ENCODE data around the gene C14orf119. TPM values are rescaled to one million over a fixed set of nuclear protein-coding genes. Genes with fewer than 3 reads are reported as not detected.
A peak's percentile ranks its signal among the peaks of the same experiment; 100 is the strongest.

C14orf119 gene
- total RNA-seq, 4 donors from 2014 or later, result 9.5 to 28.8 (median 13.8) TPM

GRCh38 chr14:23126548-23127278 lies 31.4 kb downstream of the C14orf119 start:
- no peak for ATAC-seq
- intact Hi-C loops (cut with DNase I; ENCODE audit: low total_unique reads) (loop anchor here (2.0 kb wide), 1 partner anchor 16 kb away; no protein-coding TSS in a partner anchor), in situ Hi-C loops (cut with MboI; ENCODE audit: low sequenced_read_pairs in 4 of 4) (no loop called here)
- Histone ChIP-seq H3K4me3 (no peak overlapping the region), H3K4me1 (peaks cover 45 to 51% of the 10 kb centered on the region in 2 donors), H3K27ac (peak overlapping the region; percentile 71 to 85 (median 78)), H3K27me3 (no peaks in the 10 kb centered on the region), H3K36me3 (peaks cover 3 to 42% of the 10 kb centered on the region in 2 donors), H3K9me3 (no peaks in the 10 kb centered on the region)
- no peak for DNase-seq
- TF ChIP-seq POLR2A (IDR thresholded peaks at IDR 0.05) (no peak), CTCF (IDR thresholded peaks at IDR 0.05 in 4 of 5, conservative IDR thresholded peaks at IDR 0.05 in 1 of 5) (no peak)

- Histone ChIP-seq H3K4me1 (peaks cover 45 to 49% of the 10 kb centered on the region in 2 donors), H3K9me3 (no peaks in the 10 kb centered on the region), H3K27me3 (no peaks in the 10 kb centered on the region), H3K4me3 (no peak overlapping the region), H3K27ac (peak overlapping the region; percentile 71 to 85 (median 78)), H3K36me3 (peaks cover 3 to 51% of the 10 kb centered on the region in 2 donors)
- intact Hi-C loops (cut with DNase I; ENCODE audit: low total_unique reads), result loop anchor here (2.0 kb wide), 1 partner anchor 15 kb away; no protein-coding TSS in a partner anchor
- in situ Hi-C loops (cut with MboI; ENCODE audit: low sequenced_read_pairs in 4 of 4), result no loop called here
- TF ChIP-seq POLR2A (IDR thresholded peaks at IDR 0.05) (no peak), CTCF (IDR thresholded peaks at IDR 0.05 in 4 of 5, conservative IDR thresholded peaks at IDR 0.05 in 1 of 5) (no peak)
- DNase-seq (no peak), ATAC-seq (no peak)
These were observed 32.6 kb downstream of the C14orf119 start for GRCh38 chr14:23127861-23128260.

- DNase-seq (no peak), ATAC-seq (no peak)
- peaks cover 3 to 51% of the 10 kb centered on the region in 2 donors for H3K36me3 ChIP-seq
- H3K9me3 ChIP-seq, result no peaks in the 10 kb centered on the region
- H3K27me3 ChIP-seq, result no peaks in the 10 kb centered on the region
- peak overlapping the region; percentile 33 to 85 (median 73) for H3K27ac ChIP-seq
- H3K4me3 ChIP-seq, result no peak overlapping the region
- peaks cover 35 to 38% of the 10 kb centered on the region in 2 donors for H3K4me1 ChIP-seq
- in situ Hi-C loops (cut with MboI; ENCODE audit: low sequenced_read_pairs in 4 of 4), result no loop called here
- TF ChIP-seq CTCF (IDR thresholded peaks at IDR 0.05 in 4 of 5, conservative IDR thresholded peaks at IDR 0.05 in 1 of 5) (no peak), POLR2A (IDR thresholded peaks at IDR 0.05) (no peak)
- intact Hi-C loops (cut with DNase I; ENCODE audit: low total_unique reads), result no loop called here
These were observed 33.9 kb downstream of the C14orf119 start for GRCh38 chr14:23128969-23129758.

DNA sequence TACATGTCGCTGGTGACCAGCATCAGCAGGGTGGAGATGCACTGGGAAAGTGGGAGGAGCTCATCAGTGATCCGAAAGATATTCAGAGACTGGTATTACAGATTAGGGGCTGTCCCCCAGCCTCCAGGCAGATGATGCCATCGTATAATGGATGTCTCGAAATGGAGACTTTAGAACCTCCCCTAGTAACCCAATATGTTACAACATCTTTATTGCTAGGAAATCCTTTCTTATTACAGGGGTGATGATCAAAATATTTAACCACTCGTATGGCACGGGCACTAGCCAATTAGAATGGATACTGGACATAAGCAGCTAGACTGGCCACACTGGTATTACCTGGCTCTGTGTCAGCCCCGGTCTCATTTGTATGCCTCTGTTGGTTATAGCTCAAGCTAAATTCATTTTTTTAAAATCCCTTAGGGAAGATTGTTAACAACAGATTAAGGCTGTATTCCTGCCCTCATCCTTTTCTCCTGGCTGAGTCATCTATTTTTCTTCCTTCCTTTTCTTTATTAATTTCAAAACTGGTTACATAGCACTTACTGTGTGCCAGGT lies 34.5 kb downstream of the C14orf119 start:
- Histone ChIP-seq H3K4me3 (no peak overlapping the region), H3K4me1 (peaks cover 28 to 31% of the 10 kb centered on the region in 2 donors), H3K27ac (peak overlapping the region; percentile 13 to 51 (median 28)), H3K27me3 (no peaks in the 10 kb centered on the region), H3K9me3 (no peaks in the 10 kb centered on the region), H3K36me3 (peaks cover 3 to 51% of the 10 kb centered on the region in 2 donors)
- TF ChIP-seq POLR2A (IDR thresholded peaks at IDR 0.05), result no peak
- no peak for TF ChIP-seq CTCF (IDR thresholded peaks at IDR 0.05 in 4 of 5, conservative IDR thresholded peaks at IDR 0.05 in 1 of 5)
- no peak for DNase-seq
- ATAC-seq, result no peak
- in situ Hi-C loops (cut with MboI; ENCODE audit: low sequenced_read_pairs in 4 of 4) (no loop called here), intact Hi-C loops (cut with DNase I; ENCODE audit: low total_unique reads) (no loop called here)

All from gastrocnemius medialis (tissue), 4 donors.